ENCODE results near the gene FAM187B. TPM values are rescaled to one million over a fixed set of nuclear protein-coding genes. Genes with fewer than 3 reads are reported as not detected.
A peak's percentile ranks its signal among the peaks of the same experiment; 100 is the strongest.

FAM187B gene
- total and polyA plus RNA-seq, 2 of the 8 experiments (the other 6 are each of a cell fraction or from before 2014, with no cell fraction given) = not detected

DNA sequence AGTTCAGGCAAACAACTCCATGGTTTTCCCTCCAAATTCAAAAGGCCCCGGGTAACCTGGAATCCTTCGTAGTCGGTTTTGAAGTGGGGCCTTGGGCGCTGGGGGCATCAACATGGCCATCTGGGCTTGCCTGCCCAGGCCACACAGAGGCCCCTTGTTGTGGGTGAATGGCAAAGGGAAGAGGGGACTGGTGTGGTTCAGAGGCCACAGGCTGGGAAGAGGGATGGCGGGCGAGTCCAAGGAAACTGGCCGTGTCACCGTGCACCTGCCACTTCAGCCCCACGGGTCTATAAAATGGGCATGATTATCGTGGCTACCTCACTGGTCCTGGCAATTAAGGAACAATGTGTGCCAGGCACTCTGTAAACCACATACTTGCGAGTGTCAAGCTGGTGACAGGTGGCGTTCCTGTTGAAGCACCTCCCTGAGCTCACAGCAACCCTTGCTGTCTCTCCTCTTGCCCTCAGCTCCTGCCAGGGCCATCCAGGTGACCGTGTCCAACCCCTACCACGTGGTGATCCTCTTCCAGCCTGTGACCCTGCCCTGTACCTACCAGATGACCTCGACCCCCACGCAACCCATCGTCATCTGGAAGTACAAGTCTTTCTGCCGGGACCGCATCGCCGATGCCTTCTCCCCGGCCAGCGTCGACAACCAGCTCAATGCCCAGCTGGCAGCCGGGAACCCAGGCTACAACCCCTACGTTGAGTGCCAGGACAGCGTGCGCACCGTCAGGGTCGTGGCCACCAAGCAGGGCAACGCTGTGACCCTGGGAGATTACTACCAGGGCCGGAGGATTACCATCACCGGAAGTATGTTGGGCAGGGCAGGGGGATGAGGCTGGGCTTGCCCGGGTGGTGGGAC is 21.5 kb upstream of the FAM187B start:
- WGBS, 2 experiments (ENCODE audit: extremely low coverage in 1 of 2, insufficient coverage in 1 of 2, insufficient read length in 1 of 2, insufficient replicate concordance in 2 of 2, low coverage in 1 of 2, low lambda C conversion rate in 2 of 2, missing lambda C conversion rate in 1 of 2) = 87% methylated on average over 34 of the region's 34 CpGs; no CpG with 5 or more reads in 1 of the 2 experiments
- H3K23ac ChIP-seq (ENCODE audit: insufficient read length) = no peak overlapping the region
- H2AFZ ChIP-seq (ENCODE audit: low read length) = no peak overlapping the region
- ChIA-PET CTCF (ENCODE audit: partially characterized antibody) (interaction anchor here (0.7 to 1.5 kb wide), 2 partner anchors 14 to 254 kb away, joined by 3 to 4 read pairs; no protein-coding TSS in a partner anchor), POLR2A (ENCODE audit: partially characterized antibody) (interaction anchor here (0.9 to 9.8 kb wide), 6 partner anchors 9 to 107 kb away, joined by 3 to 146 read pairs (median 4); partner anchors contain the start of gene USF2)
- no peak overlapping the region for H2BK120ac ChIP-seq (replicated peaks; ENCODE audit: low read depth, low read length)
- no peaks in the 10 kb centered on the region for H3K27me3 ChIP-seq (replicated peaks in 1 of 4; ENCODE audit: control insufficient read depth in 3 of 4, extremely low read depth in 1 of 4, insufficient read depth in 3 of 4, low read length in 3 of 4)
- H3K23me2 ChIP-seq (ENCODE audit: low read depth, low read length) = peaks cover 10% of the 10 kb centered on the region; the same call in 1 of the 2 replicates
- no peak for FAIRE-seq
- H3K4me1 ChIP-seq (replicated peaks in 1 of 4; ENCODE audit: control insufficient read depth in 3 of 4, insufficient read depth in 4 of 4, low read length in 3 of 4) = peaks cover 0 to 14% (median 8%) of the 10 kb centered on the region in 4 experiments; a peak in 6 of 7 replicates
- H2BK15ac ChIP-seq (ENCODE audit: low read length) = no peak overlapping the region
- H4K8ac ChIP-seq (ENCODE audit: extremely low read depth, insufficient read depth, low read length) = peak overlapping the region; percentile 39
- H3K9ac ChIP-seq (replicated peaks in 1 of 4; ENCODE audit: extremely low read depth in 1 of 4, low read depth in 3 of 4, low read length in 3 of 4) = peak overlapping the region in 3 of 4 experiments; percentile 88 to 99 (median 96); a peak in 6 of 7 replicates
- H3K14ac ChIP-seq (ENCODE audit: insufficient read length) = no peak overlapping the region
- H3K79me2 ChIP-seq (ENCODE audit: control insufficient read depth in 1 of 2, insufficient read depth in 2 of 2, low read length in 2 of 2) = peaks cover 10 to 45% of the 10 kb centered on the region in 2 experiments
- H4K20me1 ChIP-seq (replicated peaks in 1 of 2; ENCODE audit: control insufficient read depth in 1 of 2, insufficient read depth in 2 of 2, low read length in 2 of 2) = peaks cover 25 to 30% of the 10 kb centered on the region in 2 experiments
- 0 out of 2 replicates have a peak overlapping the region, but pooled peaks have one; percentile 39 for H2BK12ac ChIP-seq (ENCODE audit: low read depth, low read length)
- peaks cover 10% of the 10 kb centered on the region for H3K79me1 ChIP-seq (ENCODE audit: low read depth, low read length)
- H3K4me2 ChIP-seq (ENCODE audit: insufficient read depth in 1 of 2, low read depth in 2 of 2, low read length in 2 of 2) = peak overlapping the region; percentile 47 to 83
- no peak overlapping the region for H3K27ac ChIP-seq (ENCODE audit: low read depth, low read length)
- H3K4ac ChIP-seq (replicated peaks; ENCODE audit: insufficient read length, low read depth, low read length) = no peak overlapping the region
- H3K18ac ChIP-seq (ENCODE audit: extremely low read depth, low read length) = no peak overlapping the region
- no peak overlapping the region for H4K91ac ChIP-seq (replicated peaks; ENCODE audit: insufficient read length, low read length)
- no peak overlapping the region for H3K56ac ChIP-seq (replicated peaks; ENCODE audit: insufficient read length, low read depth, low read length)
- DNase-seq (ENCODE audit: low read depth in 1 of 2, low spot score in 2 of 2) = peak in 1 of 2 experiments; percentile 39
- no peak overlapping the region for H2BK20ac ChIP-seq (ENCODE audit: low read length)
- peak overlapping the region; percentile 100 for H2BK5ac ChIP-seq (ENCODE audit: low read depth, low read length)
- peak overlapping the region; percentile 44 to 96 (median 72) for H3K4me3 ChIP-seq (ENCODE audit: extremely low read depth in 1 of 4, insufficient read depth in 2 of 4, low read depth in 3 of 4, low read length in 4 of 4)
- no peak overlapping the region for H4K5ac ChIP-seq (ENCODE audit: insufficient read length, low read depth, low read length)
- no peak overlapping the region for H2AK5ac ChIP-seq (ENCODE audit: low read depth, low read length)
- H3K36me3 ChIP-seq (ENCODE audit: control insufficient read depth in 2 of 4, insufficient read depth in 4 of 4, low read length in 3 of 4) = peaks cover 16 to 26% (median 22%) of the 10 kb centered on the region in 4 experiments
- H3K9me3 ChIP-seq (ENCODE audit: insufficient read depth in 2 of 2, low read depth in 1 of 2, low read length in 1 of 2) = no peaks in the 10 kb centered on the region
